Suprapubic skin (tissue), 4 donors: ENCODE results near the gene NDN.

Experiments used
- EP300 ChIP-seq: sonication (generic); formaldehyde crosslinking; IDR thresholded peaks from one replicate; pipeline ENCODE4 v1.6.1; 2017; ENCODE audit warnings: antibody characterized with exemption
- POLR2A ChIP-seq, 2 donors: fragments of 450-650 bp; IDR thresholded peaks; one replicate each; pipeline ENCODE4 v1.6.1; 2017; ENCODE audit warnings: antibody characterized with exemption in 2 of 2, mild to moderate bottlenecking in 2 of 2, moderate library complexity in 2 of 2
- POLR2AphosphoS5 ChIP-seq, 3 donors: sonication (generic); formaldehyde crosslinking; IDR thresholded peaks; one replicate each; pipeline ENCODE4 v1.6.1; 2017; ENCODE audit warnings: antibody characterized with exemption in 3 of 3
- TF ChIP-seq, protein P1 (sequence below), 2 donors: fragments of 200-600 bp in 1 of 2; fragments of 450-650 bp in 1 of 2; sonication (generic) in 1 of 2; IDR thresholded peaks; one replicate each; pipeline ENCODE4 v1.5.1; 2016 to 2019; ENCODE audit warnings: antibody characterized with exemption in 2 of 2, mild to moderate bottlenecking in 1 of 2, moderate library complexity in 1 of 2

DNA sequence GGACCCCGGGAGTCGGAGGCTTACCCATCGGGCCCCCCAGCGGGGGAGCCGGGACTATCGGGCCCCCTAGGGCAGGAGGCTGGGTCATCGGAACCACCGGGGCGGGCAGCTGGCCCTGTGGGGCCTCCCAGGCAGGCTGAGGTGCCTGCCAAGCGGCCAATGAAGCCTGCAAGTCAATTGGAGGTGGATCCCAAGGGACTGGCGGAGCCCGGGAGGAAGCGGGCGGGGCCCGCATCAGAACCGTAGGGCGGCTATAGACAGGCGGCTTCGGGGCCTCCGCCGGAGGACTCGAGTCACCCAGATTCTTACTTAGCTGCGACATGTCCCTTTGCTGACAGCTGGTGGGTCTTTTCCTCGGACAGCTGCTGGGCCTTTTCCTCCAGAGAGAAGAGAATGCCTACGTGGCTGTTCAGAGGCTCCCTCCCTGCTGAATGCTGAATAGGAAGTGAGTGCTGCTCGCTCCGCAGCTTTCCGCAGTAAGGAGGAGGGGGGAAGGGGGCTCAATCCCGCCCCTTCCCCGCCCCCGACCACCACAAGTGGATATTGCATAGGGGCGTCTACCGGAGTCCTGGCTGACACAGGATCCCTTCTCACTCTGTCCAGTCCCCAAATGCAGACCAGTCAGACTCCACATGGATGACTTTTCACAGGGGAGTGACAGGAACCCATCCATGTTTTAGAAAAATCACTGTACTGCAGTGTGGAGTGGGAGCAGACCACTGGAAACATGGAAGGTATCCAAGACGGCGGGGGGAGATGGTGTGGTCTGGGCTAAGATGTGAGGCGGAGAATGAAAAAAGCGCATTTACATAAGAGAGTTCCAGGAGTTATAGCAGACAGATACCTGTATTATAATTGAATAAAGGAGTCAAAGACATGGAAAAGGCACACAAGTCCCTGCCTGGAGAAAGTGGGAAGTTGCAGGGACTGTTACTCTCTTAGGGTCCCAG is 39.4 kb downstream of the NDN start, which contains the start of gene MAGEL2:
- TF ChIP-seq, protein P1, sequence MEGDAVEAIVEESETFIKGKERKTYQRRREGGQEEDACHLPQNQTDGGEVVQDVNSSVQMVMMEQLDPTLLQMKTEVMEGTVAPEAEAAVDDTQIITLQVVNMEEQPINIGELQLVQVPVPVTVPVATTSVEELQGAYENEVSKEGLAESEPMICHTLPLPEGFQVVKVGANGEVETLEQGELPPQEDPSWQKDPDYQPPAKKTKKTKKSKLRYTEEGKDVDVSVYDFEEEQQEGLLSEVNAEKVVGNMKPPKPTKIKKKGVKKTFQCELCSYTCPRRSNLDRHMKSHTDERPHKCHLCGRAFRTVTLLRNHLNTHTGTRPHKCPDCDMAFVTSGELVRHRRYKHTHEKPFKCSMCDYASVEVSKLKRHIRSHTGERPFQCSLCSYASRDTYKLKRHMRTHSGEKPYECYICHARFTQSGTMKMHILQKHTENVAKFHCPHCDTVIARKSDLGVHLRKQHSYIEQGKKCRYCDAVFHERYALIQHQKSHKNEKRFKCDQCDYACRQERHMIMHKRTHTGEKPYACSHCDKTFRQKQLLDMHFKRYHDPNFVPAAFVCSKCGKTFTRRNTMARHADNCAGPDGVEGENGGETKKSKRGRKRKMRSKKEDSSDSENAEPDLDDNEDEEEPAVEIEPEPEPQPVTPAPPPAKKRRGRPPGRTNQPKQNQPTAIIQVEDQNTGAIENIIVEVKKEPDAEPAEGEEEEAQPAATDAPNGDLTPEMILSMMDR (IDR thresholded peaks at IDR 0.05): no peak
- no peak for TF ChIP-seq POLR2A (IDR thresholded peaks at IDR 0.05)
- TF ChIP-seq POLR2AphosphoS5 (IDR thresholded peaks at IDR 0.05): no peak
- no peak for TF ChIP-seq EP300
